ENCODE measurements around the gene CCDC57. TPM values are rescaled to one million over a fixed set of nuclear protein-coding genes. Genes with fewer than 3 reads are reported as not detected.

CCDC57 gene
- total RNA-seq, 2 donors from 2014 or later, result 5.1 to 7.4 TPM

DNA sequence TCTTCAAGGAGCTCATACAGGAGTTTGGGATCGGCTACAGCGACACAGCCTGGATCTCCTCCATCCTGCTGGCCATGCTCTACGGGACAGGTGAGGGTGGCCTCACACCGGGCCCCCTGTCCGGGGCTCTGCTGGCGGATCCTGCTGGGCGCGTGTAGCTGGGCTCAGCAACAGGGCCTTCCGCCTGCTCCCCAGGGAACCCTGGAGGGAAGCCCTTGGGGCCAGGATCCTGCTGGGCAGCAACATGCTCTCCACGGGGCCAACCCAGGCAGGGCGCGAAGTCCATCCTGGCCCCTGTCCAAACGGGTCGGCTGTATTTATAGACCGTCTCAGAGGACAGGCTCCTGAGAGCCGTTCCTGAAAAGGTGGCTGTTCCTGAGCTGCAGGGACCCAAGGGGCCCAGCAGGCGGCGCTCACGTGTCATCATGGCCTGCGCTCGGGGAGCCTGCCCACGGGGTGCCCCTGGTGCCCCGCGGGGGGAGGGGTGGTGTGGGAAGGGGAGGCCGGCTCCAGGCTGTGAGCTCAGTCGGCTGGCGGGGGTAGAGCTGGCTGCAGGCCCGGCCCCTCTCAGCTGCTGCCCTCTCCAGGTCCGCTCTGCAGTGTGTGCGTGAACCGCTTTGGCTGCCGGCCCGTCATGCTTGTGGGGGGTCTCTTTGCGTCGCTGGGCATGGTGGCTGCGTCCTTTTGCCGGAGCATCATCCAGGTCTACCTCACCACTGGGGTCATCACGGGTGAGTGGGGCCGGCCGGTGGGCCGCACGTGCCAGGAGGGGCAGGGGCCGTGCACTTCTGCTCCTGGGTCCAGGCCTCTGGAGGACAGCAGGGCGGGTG is 23.7 kb upstream of the CCDC57 start:
- peak overlapping the region in 1 of 2 donors; percentile 10 for H3K27ac ChIP-seq
- TF ChIP-seq, protein P1, sequence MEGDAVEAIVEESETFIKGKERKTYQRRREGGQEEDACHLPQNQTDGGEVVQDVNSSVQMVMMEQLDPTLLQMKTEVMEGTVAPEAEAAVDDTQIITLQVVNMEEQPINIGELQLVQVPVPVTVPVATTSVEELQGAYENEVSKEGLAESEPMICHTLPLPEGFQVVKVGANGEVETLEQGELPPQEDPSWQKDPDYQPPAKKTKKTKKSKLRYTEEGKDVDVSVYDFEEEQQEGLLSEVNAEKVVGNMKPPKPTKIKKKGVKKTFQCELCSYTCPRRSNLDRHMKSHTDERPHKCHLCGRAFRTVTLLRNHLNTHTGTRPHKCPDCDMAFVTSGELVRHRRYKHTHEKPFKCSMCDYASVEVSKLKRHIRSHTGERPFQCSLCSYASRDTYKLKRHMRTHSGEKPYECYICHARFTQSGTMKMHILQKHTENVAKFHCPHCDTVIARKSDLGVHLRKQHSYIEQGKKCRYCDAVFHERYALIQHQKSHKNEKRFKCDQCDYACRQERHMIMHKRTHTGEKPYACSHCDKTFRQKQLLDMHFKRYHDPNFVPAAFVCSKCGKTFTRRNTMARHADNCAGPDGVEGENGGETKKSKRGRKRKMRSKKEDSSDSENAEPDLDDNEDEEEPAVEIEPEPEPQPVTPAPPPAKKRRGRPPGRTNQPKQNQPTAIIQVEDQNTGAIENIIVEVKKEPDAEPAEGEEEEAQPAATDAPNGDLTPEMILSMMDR (IDR thresholded peaks at IDR 0.05), result peak; percentile 97
- peaks cover 0 to 76% of the 10 kb centered on the region in 2 donors for H3K4me1 ChIP-seq
- peaks cover 3% of the 10 kb centered on the region for H3K36me3 ChIP-seq
- H3K9me3 ChIP-seq, result no peaks in the 10 kb centered on the region
- H3K4me3 ChIP-seq, result no peak overlapping the region
- DNase-seq (ENCODE audit: low spot score), result no peak
- no peaks in the 10 kb centered on the region for H3K27me3 ChIP-seq

DNA sequence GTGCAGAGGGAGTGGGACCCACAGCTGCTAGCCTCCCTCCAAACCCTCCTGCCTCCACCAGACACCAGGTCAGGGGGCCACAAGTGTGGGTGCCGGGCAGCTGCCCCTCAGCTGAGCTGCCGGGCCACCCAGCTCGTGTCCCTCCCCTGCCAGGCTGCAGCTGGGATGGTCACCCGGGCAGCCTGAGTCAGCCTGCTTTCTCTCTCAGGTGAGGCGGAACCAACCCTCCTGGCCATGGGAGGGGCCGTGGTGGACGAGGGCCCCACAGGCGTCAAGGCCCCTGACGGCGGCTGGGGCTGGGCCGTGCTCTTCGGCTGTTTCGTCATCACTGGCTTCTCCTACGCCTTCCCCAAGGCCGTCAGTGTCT is 23.1 kb upstream of the CCDC57 start:
- peaks cover 3% of the 10 kb centered on the region for H3K36me3 ChIP-seq
- DNase-seq (ENCODE audit: low spot score), result no peak
- H3K4me1 ChIP-seq, result peaks cover 0 to 74% of the 10 kb centered on the region in 2 donors
- H3K27me3 ChIP-seq, result no peaks in the 10 kb centered on the region
- no peak overlapping the region for H3K4me3 ChIP-seq
- H3K9me3 ChIP-seq, result no peaks in the 10 kb centered on the region
- H3K27ac ChIP-seq, result peak overlapping the region in 1 of 2 donors; percentile 10
- TF ChIP-seq, protein P1 (IDR thresholded peaks at IDR 0.05), result no peak

DNA sequence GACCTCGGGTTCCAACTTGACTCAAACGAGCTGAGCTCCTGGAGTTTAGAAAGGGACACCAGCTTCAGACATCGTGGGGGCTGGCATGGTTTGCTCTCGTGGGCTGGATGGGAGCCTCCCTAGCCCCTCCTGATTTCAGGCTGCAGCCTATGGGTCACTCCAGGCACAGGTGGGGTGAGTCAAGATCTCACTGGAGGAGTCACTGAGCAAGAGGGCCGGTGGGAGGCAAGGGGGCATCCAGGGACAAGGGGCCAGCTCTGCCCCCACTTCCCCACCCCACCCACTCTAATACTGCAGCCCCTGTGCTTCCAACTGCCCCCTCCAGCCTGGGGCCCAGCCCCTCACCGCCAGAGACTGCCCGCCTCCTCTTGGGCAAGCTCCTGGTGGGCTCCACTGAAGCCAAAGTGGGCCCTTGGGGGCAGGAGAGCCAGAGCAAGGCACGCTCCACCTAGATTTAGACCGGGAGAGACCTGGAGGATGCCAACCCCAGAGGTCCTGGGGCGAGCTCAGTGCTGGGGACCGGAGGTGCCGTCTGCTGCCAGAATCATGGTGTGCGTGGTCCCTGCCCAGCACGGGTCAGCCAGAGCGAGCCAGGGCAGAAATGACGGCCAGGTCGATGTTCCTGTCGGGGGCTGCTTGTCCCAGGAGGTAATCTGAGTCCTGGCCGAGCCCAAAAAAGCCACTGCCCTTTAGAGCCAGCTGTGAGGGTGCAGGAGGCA is 22.6 kb upstream of the CCDC57 start:
- TF ChIP-seq, protein P1 (IDR thresholded peaks at IDR 0.05), result no peak
- no peak for DNase-seq (ENCODE audit: low spot score)
- Histone ChIP-seq H3K9me3 (no peaks in the 10 kb centered on the region), H3K27ac (no peak overlapping the region), H3K27me3 (no peaks in the 10 kb centered on the region), H3K36me3 (peaks cover 3% of the 10 kb centered on the region), H3K4me3 (no peak overlapping the region), H3K4me1 (peaks cover 0 to 74% of the 10 kb centered on the region in 2 donors)

DNA sequence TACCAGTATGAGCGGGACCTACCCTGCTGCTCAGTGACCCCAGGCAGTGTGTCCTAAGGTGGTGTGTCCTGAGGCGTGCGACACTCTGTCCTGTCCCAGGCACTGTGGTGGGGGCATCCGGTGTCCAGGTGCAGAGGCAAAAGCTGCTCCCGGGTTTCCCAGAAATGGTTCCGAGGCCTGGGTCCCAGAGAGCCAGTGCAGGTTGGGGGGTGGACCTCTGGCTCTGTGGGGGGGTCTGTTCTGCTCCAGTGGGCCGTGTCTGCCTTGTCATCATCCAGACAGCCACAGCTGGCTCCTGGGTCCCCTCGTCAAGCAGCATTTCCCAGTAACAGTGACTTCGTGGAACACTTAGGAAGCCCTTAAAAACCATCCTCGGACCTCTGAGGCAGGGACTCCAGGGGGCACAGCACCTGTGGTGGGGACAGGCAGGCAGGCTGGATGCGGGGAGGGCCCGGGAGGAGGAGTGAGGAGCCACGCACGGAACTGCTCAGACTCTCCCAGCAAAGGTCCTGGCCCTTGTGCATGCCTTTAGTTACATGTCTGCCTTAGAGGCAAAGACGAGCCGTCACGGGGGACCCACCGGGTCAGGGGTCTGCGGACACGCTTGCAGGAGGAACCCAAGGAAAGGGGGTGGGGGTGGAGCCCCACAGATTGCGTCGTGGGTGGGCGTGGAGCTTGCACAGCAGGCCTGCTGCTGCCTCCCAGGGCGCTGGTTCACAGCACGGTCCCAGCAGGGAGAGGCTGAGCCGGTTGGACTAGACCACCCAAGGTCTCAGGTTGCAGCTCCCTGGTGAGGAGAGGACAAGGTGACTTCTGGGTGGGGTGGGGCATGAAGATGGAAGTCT is 21.8 kb upstream of the CCDC57 start:
- Histone ChIP-seq H3K4me3 (no peak overlapping the region), H3K27me3 (no peaks in the 10 kb centered on the region), H3K27ac (no peak overlapping the region), H3K4me1 (peaks cover 0 to 74% of the 10 kb centered on the region in 2 donors), H3K36me3 (no peaks in the 10 kb centered on the region), H3K9me3 (no peaks in the 10 kb centered on the region)
- no peak for DNase-seq (ENCODE audit: low spot score)
- TF ChIP-seq, protein P1 (IDR thresholded peaks at IDR 0.05), result no peak

DNA sequence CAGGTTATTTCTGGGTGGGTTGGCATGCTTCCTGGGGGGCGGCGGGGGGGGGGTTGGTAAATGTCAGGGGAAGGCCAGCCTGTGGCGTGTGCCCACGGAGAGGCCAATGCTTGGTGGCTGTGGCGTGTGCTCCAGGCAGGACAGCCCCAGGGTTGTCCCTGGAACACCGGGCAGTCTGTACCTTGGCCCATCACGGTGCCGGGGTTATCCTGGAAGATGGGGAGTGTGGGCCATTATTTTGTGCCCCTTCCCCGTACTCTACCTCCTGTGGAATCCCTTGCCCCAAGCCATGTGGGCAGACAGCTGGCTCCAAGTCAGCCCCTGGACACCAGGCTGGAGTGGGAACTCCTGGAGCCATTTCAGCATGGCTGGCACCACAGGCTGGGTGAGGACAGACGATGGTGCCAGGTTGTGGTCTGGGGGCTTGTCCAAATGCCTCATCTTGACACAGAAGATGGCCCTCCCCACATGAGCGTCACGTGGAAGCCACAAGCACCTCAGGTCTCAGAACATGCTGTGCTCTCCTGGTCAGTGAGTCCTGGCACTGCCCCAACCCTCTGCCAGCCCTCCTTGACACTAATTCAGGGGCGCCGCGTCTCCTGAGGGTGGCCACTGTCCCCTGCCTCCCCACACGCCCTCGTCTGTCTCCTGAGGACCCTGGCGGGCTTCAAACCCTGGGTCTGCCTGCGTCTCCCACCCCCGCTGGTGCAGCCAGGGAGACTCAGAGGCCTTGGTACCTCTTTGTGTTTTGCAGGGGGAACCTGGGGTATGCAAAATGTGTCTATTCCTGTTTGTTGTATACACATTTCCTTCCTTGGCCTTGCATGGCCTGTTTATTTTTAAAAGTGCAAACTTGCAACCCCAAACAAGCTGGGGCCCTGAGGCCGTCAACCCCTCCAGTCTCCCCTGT is 20.5 kb upstream of the CCDC57 start:
- peak overlapping the region in 1 of 2 donors; percentile 90 for H3K27ac ChIP-seq
- H3K4me3 ChIP-seq, result no peak overlapping the region
- no peak for DNase-seq (ENCODE audit: low spot score)
- peaks cover 0 to 70% of the 10 kb centered on the region in 2 donors for H3K4me1 ChIP-seq
- no peaks in the 10 kb centered on the region for H3K36me3 ChIP-seq
- H3K9me3 ChIP-seq, result no peaks in the 10 kb centered on the region
- H3K27me3 ChIP-seq, result no peaks in the 10 kb centered on the region
- TF ChIP-seq, protein P1 (IDR thresholded peaks at IDR 0.05), result no peak

Data from right atrium auricular region (tissue), 2 donors.